ENCODE data around the gene ARID1A.

- TF ChIP-seq, protein P1, sequence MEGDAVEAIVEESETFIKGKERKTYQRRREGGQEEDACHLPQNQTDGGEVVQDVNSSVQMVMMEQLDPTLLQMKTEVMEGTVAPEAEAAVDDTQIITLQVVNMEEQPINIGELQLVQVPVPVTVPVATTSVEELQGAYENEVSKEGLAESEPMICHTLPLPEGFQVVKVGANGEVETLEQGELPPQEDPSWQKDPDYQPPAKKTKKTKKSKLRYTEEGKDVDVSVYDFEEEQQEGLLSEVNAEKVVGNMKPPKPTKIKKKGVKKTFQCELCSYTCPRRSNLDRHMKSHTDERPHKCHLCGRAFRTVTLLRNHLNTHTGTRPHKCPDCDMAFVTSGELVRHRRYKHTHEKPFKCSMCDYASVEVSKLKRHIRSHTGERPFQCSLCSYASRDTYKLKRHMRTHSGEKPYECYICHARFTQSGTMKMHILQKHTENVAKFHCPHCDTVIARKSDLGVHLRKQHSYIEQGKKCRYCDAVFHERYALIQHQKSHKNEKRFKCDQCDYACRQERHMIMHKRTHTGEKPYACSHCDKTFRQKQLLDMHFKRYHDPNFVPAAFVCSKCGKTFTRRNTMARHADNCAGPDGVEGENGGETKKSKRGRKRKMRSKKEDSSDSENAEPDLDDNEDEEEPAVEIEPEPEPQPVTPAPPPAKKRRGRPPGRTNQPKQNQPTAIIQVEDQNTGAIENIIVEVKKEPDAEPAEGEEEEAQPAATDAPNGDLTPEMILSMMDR (optimal IDR thresholded peaks at IDR 0.05 in 1 of 3, IDR thresholded peaks at IDR 0.05 in 1 of 3, conservative IDR thresholded peaks at IDR 0.05 in 1 of 3; ENCODE audit: extremely low read depth in 1 of 3, insufficient read depth in 2 of 3, low read length in 3 of 3): peak; percentile 77 to 89 (median 80)
- no peak for TF ChIP-seq EZH2 (IDR thresholded peaks at IDR 0.05; ENCODE audit: low read length)
These were observed 18.3 kb upstream of the ARID1A start for GRCh38 chr1:26677306-26678115.

Measured in keratinocyte (primary cell).